ENCODE results near the gene SLX9. TPM values are rescaled to one million over a fixed set of nuclear protein-coding genes. Genes with fewer than 3 reads are reported as not detected.

SLX9 gene
- total and polyA plus RNA-seq, 2 donors (not counting 1 experiment from before 2014, with no cell fraction given), result 11.7 to 15.9 TPM

GRCh38 chr21:44890338-44890931 lies 49.4 kb upstream of the SLX9 start:
- ChIA-PET POLR2A (no interaction called here), CTCF (interaction anchor here (1.0 to 12.5 kb wide), 3 partner anchors 13 to 89 kb away, joined by 3 to 204 read pairs (median 4); no protein-coding TSS in a partner anchor)
- Histone ChIP-seq H3K27me3 (replicated peaks in 1 of 4; ENCODE audit: control extremely low read depth in 1 of 4, control insufficient read depth in 3 of 4, insufficient read depth in 4 of 4, low read length in 3 of 4) (no peaks in the 10 kb centered on the region), H4K20me1 (ENCODE audit: control insufficient read depth, insufficient read depth, low read length, poor library complexity, severe bottlenecking) (peaks cover 38% of the 10 kb centered on the region), H3K4me1 (ENCODE audit: control insufficient read depth in 2 of 2, insufficient read depth in 2 of 2, low read length in 2 of 2) (peaks cover 3 to 16% of the 10 kb centered on the region in 2 donors), H3K27ac (ENCODE audit: low read length in 2 of 2) (no peak overlapping the region), H3K36me3 (replicated peaks in 1 of 2; ENCODE audit: control extremely low read depth in 1 of 2, control insufficient read depth in 1 of 2, extremely low read depth in 1 of 2, insufficient read depth in 2 of 2, low read length in 1 of 2) (peaks cover 0 to 71% of the 10 kb centered on the region in 2 experiments), H3K4me3 (ENCODE audit: control extremely low read depth in 1 of 5, extremely low read depth in 1 of 5, insufficient read depth in 1 of 5, low read depth in 2 of 5, low read length in 4 of 5) (no peak overlapping the region), H3K79me2 (ENCODE audit: control insufficient read depth, insufficient read depth, low read length) (peaks cover 15% of the 10 kb centered on the region), H3K4me2 (replicated peaks; ENCODE audit: low read depth, low read length, poor library complexity, severe bottlenecking) (no peak overlapping the region), H3K9ac (ENCODE audit: low read length) (no peak overlapping the region), H2AFZ (ENCODE audit: insufficient read depth, low read depth, low read length, poor library complexity, severe bottlenecking) (no peak overlapping the region), H3K9me3 (ENCODE audit: control extremely low read depth in 1 of 3, control insufficient read depth in 2 of 3, insufficient read depth in 1 of 3, low read length in 2 of 3) (no peaks in the 10 kb centered on the region)
- H3K4me3 Mint-ChIP-seq, result no peak overlapping the region
- 79% methylated on average over 24 of the region's 24 CpGs for WGBS (ENCODE audit: insufficient coverage)
- intact Hi-C loops (cut with micrococcal nuclease), result no loop called here
- no peaks in the 10 kb centered on the region for H3K27me3 Mint-ChIP-seq
- no peaks in the 10 kb centered on the region for H3K9me3 Mint-ChIP-seq (ENCODE audit: insufficient read depth)
- no peak overlapping the region for H3K27ac Mint-ChIP-seq
- ATAC-seq (ENCODE audit: low read depth) (no peak), DNase-seq (no peak)
- no peak for TF ChIP-seq EZH2 (IDR thresholded peaks at IDR 0.05; ENCODE audit: borderline replicate concordance, insufficient read depth, low read depth, low read length, poor library complexity, severe bottlenecking)
- TF ChIP-seq, protein P1, sequence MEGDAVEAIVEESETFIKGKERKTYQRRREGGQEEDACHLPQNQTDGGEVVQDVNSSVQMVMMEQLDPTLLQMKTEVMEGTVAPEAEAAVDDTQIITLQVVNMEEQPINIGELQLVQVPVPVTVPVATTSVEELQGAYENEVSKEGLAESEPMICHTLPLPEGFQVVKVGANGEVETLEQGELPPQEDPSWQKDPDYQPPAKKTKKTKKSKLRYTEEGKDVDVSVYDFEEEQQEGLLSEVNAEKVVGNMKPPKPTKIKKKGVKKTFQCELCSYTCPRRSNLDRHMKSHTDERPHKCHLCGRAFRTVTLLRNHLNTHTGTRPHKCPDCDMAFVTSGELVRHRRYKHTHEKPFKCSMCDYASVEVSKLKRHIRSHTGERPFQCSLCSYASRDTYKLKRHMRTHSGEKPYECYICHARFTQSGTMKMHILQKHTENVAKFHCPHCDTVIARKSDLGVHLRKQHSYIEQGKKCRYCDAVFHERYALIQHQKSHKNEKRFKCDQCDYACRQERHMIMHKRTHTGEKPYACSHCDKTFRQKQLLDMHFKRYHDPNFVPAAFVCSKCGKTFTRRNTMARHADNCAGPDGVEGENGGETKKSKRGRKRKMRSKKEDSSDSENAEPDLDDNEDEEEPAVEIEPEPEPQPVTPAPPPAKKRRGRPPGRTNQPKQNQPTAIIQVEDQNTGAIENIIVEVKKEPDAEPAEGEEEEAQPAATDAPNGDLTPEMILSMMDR (IDR thresholded peaks at IDR 0.05), result no peak
- H3K4me1 Mint-ChIP-seq, result peaks cover 22% of the 10 kb centered on the region

GRCh38 chr21:44890961-44891541 lies 48.8 kb upstream of the SLX9 start:
- H3K79me2 ChIP-seq (ENCODE audit: control insufficient read depth, insufficient read depth, low read length), result peaks cover 15% of the 10 kb centered on the region
- no peak overlapping the region for H3K27ac Mint-ChIP-seq

More at GRCh38 chr21:44890961-44891541, 48.8 kb upstream of the SLX9 start:
- ChIA-PET CTCF (interaction anchor here (1.0 to 12.5 kb wide), 3 partner anchors 13 to 90 kb away, joined by 3 to 204 read pairs (median 4); no protein-coding TSS in a partner anchor), POLR2A (no interaction called here)
- Histone ChIP-seq H3K36me3 (replicated peaks in 1 of 2; ENCODE audit: control extremely low read depth in 1 of 2, control insufficient read depth in 1 of 2, extremely low read depth in 1 of 2, insufficient read depth in 2 of 2, low read length in 1 of 2) (peaks cover 0 to 65% of the 10 kb centered on the region in 2 experiments), H3K9ac (ENCODE audit: low read length) (no peak overlapping the region), H4K20me1 (ENCODE audit: control insufficient read depth, insufficient read depth, low read length, poor library complexity, severe bottlenecking) (peaks cover 38% of the 10 kb centered on the region), H3K4me1 (ENCODE audit: control insufficient read depth in 2 of 2, insufficient read depth in 2 of 2, low read length in 2 of 2) (peaks cover 3 to 16% of the 10 kb centered on the region in 2 donors), H3K9me3 (ENCODE audit: control extremely low read depth in 1 of 3, control insufficient read depth in 2 of 3, insufficient read depth in 1 of 3, low read length in 2 of 3) (peaks cover 0 to 2% (median 0%) of the 10 kb centered on the region in 3 donors), H3K27ac (ENCODE audit: low read length in 2 of 2) (no peak overlapping the region), H3K4me3 (ENCODE audit: control extremely low read depth in 1 of 5, extremely low read depth in 1 of 5, insufficient read depth in 1 of 5, low read depth in 2 of 5, low read length in 4 of 5) (no peak overlapping the region), H3K27me3 (replicated peaks in 1 of 4; ENCODE audit: control extremely low read depth in 1 of 4, control insufficient read depth in 3 of 4, insufficient read depth in 4 of 4, low read length in 3 of 4) (no peaks in the 10 kb centered on the region), H2AFZ (ENCODE audit: insufficient read depth, low read depth, low read length, poor library complexity, severe bottlenecking) (no peak overlapping the region), H3K4me2 (replicated peaks; ENCODE audit: low read depth, low read length, poor library complexity, severe bottlenecking) (no peak overlapping the region)
- no peak for ATAC-seq (ENCODE audit: low read depth)
- Mint-ChIP-seq H3K9me3 (ENCODE audit: insufficient read depth) (no peaks in the 10 kb centered on the region), H3K27me3 (no peaks in the 10 kb centered on the region), H3K4me1 (peaks cover 25% of the 10 kb centered on the region), H3K4me3 (no peak overlapping the region)
- TF ChIP-seq, protein P1 (IDR thresholded peaks at IDR 0.05), result no peak
- TF ChIP-seq EZH2 (IDR thresholded peaks at IDR 0.05; ENCODE audit: borderline replicate concordance, insufficient read depth, low read depth, low read length, poor library complexity, severe bottlenecking), result no peak
- intact Hi-C loops (cut with micrococcal nuclease), result no loop called here
- 95% methylated on average over 9 of the region's 9 CpGs for WGBS (ENCODE audit: insufficient coverage)
- DNase-seq, result no peak
